SKM-1 treated with dmso at 0.1 percent for 144 hours (cell line): ENCODE data around the gene SESN1.

Experiments
- DNase-seq: peaks from one replicate; lab custom pipeline; 2025; ENCODE audit not compliant: unreplicated experiment; lab: John Stamatoyannopoulos, UW

The SESN1 gene

DNA sequence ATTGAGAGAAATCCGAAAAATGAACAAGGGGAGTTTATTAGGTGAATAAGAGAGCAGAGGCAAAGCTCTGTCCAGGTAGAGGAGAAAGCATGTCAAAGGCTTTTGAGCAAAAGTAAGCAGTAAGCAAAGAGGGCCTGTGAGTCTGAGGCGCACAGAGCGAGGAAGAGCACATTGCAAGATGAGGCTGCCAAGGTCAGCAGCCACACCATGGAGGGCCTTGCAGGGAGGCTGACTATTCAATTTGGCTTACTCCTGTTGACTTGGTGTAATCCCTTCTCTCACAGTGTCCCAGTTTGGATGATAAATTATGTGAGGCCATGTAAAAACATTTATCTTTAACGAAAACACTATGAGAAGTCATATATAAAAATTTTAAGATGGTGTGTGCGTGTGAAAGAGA, 32.4 kb downstream of the SESN1 start:
- no peak for DNase-seq

DNA sequence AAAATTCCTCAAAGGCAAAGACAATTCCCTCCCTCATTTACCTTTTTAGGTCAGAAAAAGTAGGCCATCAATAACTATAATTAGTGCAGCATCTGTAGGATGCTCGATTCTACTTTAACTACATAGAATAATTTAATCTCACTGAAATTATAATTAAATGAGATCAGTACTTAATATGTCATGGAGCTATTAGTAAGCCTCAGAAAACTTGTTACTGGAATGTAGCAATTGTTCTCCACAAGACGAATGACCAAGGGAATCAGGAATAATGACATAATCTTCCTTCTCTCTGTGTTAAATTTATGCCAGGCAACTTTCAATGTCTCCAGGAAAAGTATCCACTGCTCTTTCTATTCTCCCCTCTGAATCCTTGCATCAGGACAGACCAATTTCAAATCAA, 34.1 kb downstream of the SESN1 start:
- no peak for DNase-seq

GRCh38 chr6:109059571-109060021, 35.0 kb downstream of the SESN1 start:
- peak; percentile 77 for DNase-seq

DNA sequence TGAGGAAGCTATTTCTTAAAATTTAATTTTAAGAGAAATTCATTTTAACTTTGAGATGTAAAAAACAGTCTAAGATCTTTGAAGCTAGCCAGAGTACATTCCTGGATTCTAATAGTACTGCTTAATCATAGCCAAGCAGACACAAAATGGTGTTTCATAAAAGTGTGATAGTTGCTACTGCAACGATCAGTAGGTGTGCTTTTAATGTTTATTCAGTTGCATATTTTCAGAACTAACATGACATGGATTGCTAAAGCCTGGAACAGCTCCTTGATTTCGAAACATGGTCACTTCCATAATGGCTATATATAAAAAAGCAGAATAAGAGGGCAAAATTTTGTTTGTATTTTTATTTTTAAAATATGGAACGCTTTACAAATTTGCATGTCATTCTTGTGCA, 35.5 kb downstream of the SESN1 start:
- DNase-seq: no peak

GRCh38 chr6:109058620-109059019, 36.0 kb downstream of the SESN1 start:
- DNase-seq: no peak

DNA sequence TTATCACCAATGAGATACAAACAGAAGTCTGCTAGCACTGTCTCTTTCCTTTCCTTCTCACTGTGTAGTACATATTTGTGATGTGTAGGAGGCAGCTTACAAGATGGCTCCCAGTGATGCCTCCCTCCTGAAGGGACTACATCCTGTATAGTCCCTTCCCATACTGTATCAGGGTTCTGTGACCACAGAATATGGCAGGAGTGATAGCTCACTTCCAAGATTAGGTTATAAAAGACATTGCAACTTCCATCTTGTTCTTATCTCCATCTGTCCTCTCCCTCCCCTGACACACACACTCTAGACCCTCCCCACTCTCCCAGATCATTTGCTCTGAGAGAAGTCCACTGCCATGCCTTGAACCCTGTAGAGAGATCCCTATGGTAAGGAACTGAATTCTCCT, 38.0 kb downstream of the SESN1 start:
- DNase-seq: no peak

- DNase-seq: no peak
Observed at GRCh38 chr6:109055771-109056235, 38.8 kb downstream of the SESN1 start.

- no peak for DNase-seq
Observed at GRCh38 chr6:109053336-109053735, 41.3 kb downstream of the SESN1 start.

GRCh38 chr6:109052852-109053251, 41.8 kb downstream of the SESN1 start:
- DNase-seq: no peak

DNA sequence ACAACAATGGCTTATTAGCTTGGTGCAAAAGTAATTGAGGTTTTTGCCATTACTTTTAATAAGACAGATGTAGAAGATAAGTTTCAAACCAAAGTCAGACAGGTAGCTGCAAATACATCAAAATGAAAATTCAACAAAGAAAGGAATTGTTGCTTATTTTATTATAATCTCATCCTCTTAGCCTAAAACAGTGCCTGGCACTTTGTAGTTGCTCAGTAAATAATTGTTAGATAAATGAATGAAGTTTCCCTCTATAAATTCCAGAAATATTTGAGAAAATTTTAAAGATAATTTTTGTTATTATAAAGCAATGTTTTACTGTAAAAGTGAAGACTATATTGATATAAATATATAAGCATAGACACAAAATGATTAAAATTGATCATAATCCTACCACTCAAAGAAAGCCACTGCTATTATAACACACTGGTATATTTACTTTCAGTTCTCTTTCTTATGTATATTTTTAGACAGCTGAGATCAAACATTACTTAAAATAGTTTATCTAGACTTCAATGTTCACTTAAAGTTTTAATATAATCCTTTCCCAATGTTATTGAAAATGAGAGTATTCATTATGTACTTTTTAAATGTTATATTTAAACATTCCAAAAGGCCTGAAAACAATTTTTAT, 42.5 kb downstream of the SESN1 start:
- DNase-seq: no peak

GRCh38 chr6:109051301-109052017, 43.2 kb downstream of the SESN1 start:
- no peak for DNase-seq

- DNase-seq: no peak
Observed at GRCh38 chr6:109050447-109051102, 44.1 kb downstream of the SESN1 start.

DNA sequence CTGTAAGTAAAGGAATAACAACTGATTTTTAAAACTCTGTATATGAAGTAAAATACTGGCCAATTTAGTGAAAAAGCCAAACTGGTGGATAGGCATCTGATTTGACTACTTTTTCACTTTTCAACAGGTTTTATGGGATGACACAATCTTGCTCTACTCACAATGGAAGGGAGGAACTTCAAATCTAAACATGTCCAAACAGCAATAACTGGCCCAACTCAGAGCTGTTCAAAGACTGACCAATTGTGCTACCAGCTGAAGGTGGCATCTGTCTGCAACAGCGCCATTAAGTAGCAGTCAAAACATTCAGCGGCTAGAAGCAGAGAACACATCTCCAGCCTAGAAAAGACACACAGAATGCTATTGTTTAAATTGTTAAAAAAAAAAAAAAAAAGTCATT, 44.6 kb downstream of the SESN1 start:
- DNase-seq: no peak

DNA sequence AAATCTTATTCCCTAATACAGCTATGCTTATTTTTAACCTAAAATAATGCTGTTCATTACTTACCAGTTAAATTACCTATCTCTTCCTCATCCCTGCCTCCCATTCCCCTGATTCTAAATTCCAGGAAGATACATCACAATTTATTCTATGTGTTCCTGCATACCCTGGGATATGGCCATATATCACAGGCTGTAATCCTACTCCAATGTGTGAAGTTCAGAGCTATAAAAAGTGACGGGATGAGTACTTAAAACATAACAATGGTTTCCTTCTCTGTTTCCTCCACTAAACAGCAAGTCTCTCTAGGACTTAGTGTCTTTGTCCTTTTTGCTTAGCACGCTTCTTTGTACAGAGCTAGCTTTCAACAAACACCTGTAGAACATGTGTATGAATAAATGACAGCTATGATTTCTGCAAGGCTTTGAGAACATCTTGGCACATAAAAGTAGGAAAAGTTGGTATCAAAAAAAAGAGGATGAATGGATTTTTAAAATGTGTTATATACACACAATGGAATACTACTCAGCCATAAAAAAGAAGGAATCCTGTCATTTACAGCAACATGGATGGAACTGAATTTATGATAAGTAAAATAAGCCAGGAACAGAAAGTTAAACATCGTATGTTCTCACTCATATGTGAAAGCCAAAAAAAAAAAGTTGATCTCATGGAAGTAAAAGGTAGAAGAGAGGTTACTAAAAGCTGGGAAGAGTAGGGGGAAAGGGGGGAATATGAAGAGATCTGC, 45.8 kb downstream of the SESN1 start:
- DNase-seq: no peak

GRCh38 chr6:109048176-109048575, 46.5 kb downstream of the SESN1 start:
- DNase-seq: no peak

DNA sequence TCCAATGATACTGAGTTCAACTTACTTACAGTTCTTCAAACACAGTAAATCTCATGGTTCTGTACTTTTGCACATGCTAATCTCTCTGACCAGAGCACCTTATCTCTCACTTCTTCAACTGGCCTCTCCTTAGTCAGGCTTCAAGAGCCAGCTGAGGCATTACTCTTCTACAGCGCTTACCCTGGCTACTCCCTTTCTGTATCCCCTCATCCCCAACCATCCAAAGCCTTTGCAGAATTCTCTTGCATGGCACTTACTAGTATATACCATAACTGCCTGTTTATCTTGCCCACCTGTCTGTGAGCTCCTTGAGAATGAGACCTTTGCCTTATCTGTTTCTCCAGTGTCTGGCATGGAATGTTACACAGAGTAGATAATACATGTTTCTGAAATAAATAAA, 49.2 kb downstream of the SESN1 start:
- DNase-seq: no peak

DNA sequence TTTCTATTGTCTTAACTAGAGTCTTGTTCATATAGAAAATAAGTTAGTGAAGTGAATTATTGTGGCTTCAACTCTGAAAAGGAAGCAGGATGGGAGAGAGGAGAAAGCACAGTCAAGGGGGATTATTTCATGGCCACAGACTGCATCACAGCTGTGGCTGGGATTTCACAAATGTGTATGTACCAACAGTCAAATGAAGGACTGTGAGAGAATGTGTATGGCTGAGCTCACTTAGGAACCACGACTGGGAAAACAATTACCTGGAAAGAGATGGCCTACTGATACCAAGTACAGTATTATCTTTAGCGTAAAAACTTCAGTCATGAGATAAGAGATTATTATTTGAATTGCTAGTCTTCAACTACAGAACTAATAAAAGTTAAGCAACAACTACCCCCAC, 54.9 kb downstream of the SESN1 start:
- DNase-seq: peak; percentile 16

GRCh38 chr6:109038837-109039398, 55.7 kb downstream of the SESN1 start:
- DNase-seq: no peak

- DNase-seq: no peak
Observed at GRCh38 chr6:109036574-109037294, 57.9 kb downstream of the SESN1 start.

DNA sequence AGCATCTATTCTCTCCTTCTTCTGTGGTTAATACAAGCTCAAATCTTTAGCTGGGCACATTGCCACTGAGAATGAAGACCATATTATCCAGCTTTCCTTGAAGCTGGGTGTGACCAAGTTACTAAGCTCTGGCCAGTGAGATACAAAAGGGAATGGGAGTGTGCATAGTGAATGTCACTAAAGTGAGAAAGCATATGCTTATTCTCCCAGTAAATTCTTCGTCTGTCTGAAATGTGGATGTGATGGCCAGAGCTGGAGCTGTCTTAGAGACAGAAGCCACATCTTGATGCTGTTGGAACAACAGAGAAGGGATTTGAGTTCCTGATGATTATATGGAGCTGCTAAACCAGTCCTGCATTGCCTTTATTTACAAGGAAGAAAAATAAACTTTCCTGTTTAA, 60.1 kb downstream of the SESN1 start:
- DNase-seq: no peak

DNA sequence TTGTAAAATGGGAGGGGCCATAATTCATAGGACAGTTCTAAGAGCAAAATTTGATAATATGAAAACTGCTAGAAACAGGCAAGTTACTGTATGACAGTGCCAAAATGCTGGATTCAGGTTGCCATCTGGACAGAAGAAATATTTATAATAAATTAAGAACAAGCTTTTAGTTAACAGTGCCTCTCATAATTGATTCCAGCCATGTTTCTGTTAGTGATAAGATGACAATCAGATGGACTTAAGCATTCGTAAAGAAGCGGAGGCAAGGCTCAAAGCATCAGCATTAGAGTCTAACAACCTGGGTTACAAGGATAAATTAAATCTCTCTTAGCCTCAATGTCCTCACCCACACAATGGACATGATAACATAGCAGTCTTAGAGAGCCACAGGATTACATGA, 61.0 kb downstream of the SESN1 start:
- DNase-seq: no peak
